ENCODE measurements around the gene RRP8. TPM values are rescaled to one million over a fixed set of nuclear protein-coding genes. Genes with fewer than 3 reads are reported as not detected.

RRP8 gene
- total RNA-seq, result 10 to 100 TPM; 39.6 to 43.1 TPM

GRCh38 chr11:6603287-6604080 is at the start of gene RRP8, which contains the start of gene ILK:
Gene RRP8, minus strand, starts transcription at chr11:6603616. Its CDS starts 114 bp downstream, at chr11:6603502.
Gene ILK, plus strand, starts transcription at chr11:6603774. Its CDS starts 498 bp downstream, at chr11:6604272.
- H3K27ac Mint-ChIP-seq, result no peak within 1 kb of the TSS
- peaks cover 38% of the 10 kb centered on the region for H3K36me3 Mint-ChIP-seq (ENCODE audit: low read depth)
- intact Hi-C loops (cut with micrococcal nuclease), result loop anchor here (10.0 kb wide), 2 partner anchors 51 to 209 kb away; partner anchors contain the start of genes DCHS1 and SMPD1
- no peaks in the 10 kb centered on the region for H3K27me3 Mint-ChIP-seq
- no peaks in the 10 kb centered on the region for H3K9me3 Mint-ChIP-seq
- CTCF ChIA-PET, result interaction anchor here (1.0 to 4.0 kb wide), 16 partner anchors 8 to 224 kb away, joined by 3 to 32 read pairs (median 6); partner anchors contain the start of genes MRPL17, TAF10 and TPP1
- H3K4me1 Mint-ChIP-seq (ENCODE audit: low read depth), result peaks cover 49% of the 10 kb centered on the region
- peak; percentile 81 for ATAC-seq
- TF ChIP-seq CTCF (IDR thresholded peaks at IDR 0.05), result no peak
- no peak within 1 kb of the TSS for H3K4me3 Mint-ChIP-seq
- peak; percentile 90 for DNase-seq
- POLR2A ChIA-PET, result interaction anchor here (0.7 to 7.8 kb wide), 9 partner anchors 8 to 228 kb away, joined by 3 to 48 read pairs (median 4); partner anchors contain the start of genes MRPL17, SMPD1 and TPP1

GRCh38 chr11:6653097-6653496 is 49.7 kb upstream of the RRP8 start:
- CTCF ChIA-PET, result interaction anchor here (1.0 to 2.7 kb wide), 4 partner anchors 11 to 41 kb away, joined by 3 to 8 read pairs (median 4); partner anchors contain the start of genes MRPL17 and TAF10
- ATAC-seq, result no peak

GRCh38 chr11:6652182-6652581 is 48.8 kb upstream of the RRP8 start:
- DNase-seq, result no peak
- H3K4me3 Mint-ChIP-seq, result no peak overlapping the region
- no peak overlapping the region for H3K27ac Mint-ChIP-seq
- ChIA-PET CTCF (interaction anchor here (0.9 to 2.7 kb wide), 4 partner anchors 10 to 31 kb away, joined by 3 to 8 read pairs (median 4); partner anchors contain the start of gene MRPL17), POLR2A (interaction anchor here (1.2 to 1.4 kb wide), 2 partner anchors 17 to 21 kb away, joined by 3 read pairs; no protein-coding TSS in a partner anchor)
- H3K36me3 Mint-ChIP-seq (ENCODE audit: low read depth), result no peaks in the 10 kb centered on the region
- peaks cover 5% of the 10 kb centered on the region for H3K4me1 Mint-ChIP-seq (ENCODE audit: low read depth)
- H3K27me3 Mint-ChIP-seq, result peaks cover 9% of the 10 kb centered on the region
- ATAC-seq, result no peak
- H3K9me3 Mint-ChIP-seq, result no peaks in the 10 kb centered on the region
- intact Hi-C loops (cut with micrococcal nuclease), result loop anchor here (10.0 kb wide), 1 partner anchor 47 kb away; the partner anchor contains the start of genes ILK and RRP8
- TF ChIP-seq CTCF (IDR thresholded peaks at IDR 0.05), result no peak

More at GRCh38 chr11:6653097-6653496, 49.7 kb upstream of the RRP8 start:
- peaks cover 5% of the 10 kb centered on the region for H3K4me1 Mint-ChIP-seq (ENCODE audit: low read depth)
- no peaks in the 10 kb centered on the region for H3K36me3 Mint-ChIP-seq (ENCODE audit: low read depth)
- H3K4me3 Mint-ChIP-seq, result no peak overlapping the region
- intact Hi-C loops (cut with micrococcal nuclease), result loop anchor here (10.0 kb wide), 1 partner anchor 48 kb away; the partner anchor contains the start of genes ILK and RRP8
- H3K27ac Mint-ChIP-seq, result no peak overlapping the region
- no peak for DNase-seq
- no peak for TF ChIP-seq CTCF (IDR thresholded peaks at IDR 0.05)
- no peaks in the 10 kb centered on the region for H3K9me3 Mint-ChIP-seq
- peaks cover 9% of the 10 kb centered on the region for H3K27me3 Mint-ChIP-seq
- POLR2A ChIA-PET, result interaction anchor here (1.0 to 1.4 kb wide), 4 partner anchors 18 to 44 kb away, joined by 3 to 4 read pairs (median 4); partner anchors contain the start of gene MRPL17

- no peaks in the 10 kb centered on the region for H3K27me3 Mint-ChIP-seq
- no peak for TF ChIP-seq CTCF (IDR thresholded peaks at IDR 0.05)
- H3K4me3 Mint-ChIP-seq, result no peak overlapping the region
- no peaks in the 10 kb centered on the region for H3K9me3 Mint-ChIP-seq
- H3K27ac Mint-ChIP-seq, result no peak overlapping the region
- H3K36me3 Mint-ChIP-seq (ENCODE audit: low read depth), result no peaks in the 10 kb centered on the region
- ChIA-PET CTCF (interaction anchor here (1.2 to 1.5 kb wide), 2 partner anchors 22 to 33 kb away, joined by 3 to 7 read pairs; partner anchors contain the start of gene MRPL17), POLR2A (interaction anchor here (1.9 kb wide), 2 partner anchors 21 to 29 kb away, joined by 6 read pairs; no protein-coding TSS in a partner anchor)
- peak; percentile 73 for ATAC-seq
- H3K4me1 Mint-ChIP-seq (ENCODE audit: low read depth), result peaks cover 1% of the 10 kb centered on the region
- peak; percentile 80 for DNase-seq
- intact Hi-C loops (cut with micrococcal nuclease), result loop anchor here (10.0 kb wide), 1 partner anchor 46 kb away; the partner anchor contains the start of genes ILK and RRP8
These were observed 47.6 kb upstream of the RRP8 start for GRCh38 chr11:6650980-6651379.
